GM21526 (cell line): ENCODE measurements around the gene DDI1.
"Not testable (repeated sequence)": the region's sequence is repeated elsewhere in the genome, so short reads cannot be mapped to it uniquely, and the experiment has no call there.

ENCODE experiments used
- ATAC-seq: cut with Tn5 transposase; IDR thresholded peaks from one replicate; pipeline ENCODE4 v1.9.1; 2021; ENCODE audit warnings: moderate library complexity; ENCODE audit not compliant: unreplicated experiment, low FRiP score

Gene DDI1

DNA sequence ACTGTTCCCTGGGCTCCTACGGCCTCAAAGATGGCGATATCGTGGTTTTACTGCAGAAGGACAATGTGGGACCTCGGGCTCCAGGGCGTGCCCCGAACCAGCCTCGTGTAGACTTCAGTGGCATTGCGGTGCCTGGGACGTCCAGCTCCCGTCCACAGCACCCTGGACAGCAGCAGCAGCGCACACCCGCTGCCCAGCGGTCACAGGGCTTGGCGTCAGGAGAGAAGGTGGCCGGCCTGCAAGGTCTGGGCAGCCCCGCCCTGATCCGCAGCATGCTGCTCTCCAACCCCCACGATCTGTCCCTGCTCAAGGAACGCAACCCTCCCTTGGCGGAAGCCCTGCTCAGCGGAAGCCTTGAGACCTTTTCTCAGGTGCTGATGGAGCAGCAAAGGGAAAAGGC lies 555 bp downstream of the DDI1 start:
- ATAC-seq: no peak

GRCh38 chr11:104041792-104042191 lies 5.4 kb downstream of the DDI1 start:
- no peak for ATAC-seq

- no peak for ATAC-seq
Observed at GRCh38 chr11:104043142-104043541, 6.7 kb downstream of the DDI1 start.

DNA sequence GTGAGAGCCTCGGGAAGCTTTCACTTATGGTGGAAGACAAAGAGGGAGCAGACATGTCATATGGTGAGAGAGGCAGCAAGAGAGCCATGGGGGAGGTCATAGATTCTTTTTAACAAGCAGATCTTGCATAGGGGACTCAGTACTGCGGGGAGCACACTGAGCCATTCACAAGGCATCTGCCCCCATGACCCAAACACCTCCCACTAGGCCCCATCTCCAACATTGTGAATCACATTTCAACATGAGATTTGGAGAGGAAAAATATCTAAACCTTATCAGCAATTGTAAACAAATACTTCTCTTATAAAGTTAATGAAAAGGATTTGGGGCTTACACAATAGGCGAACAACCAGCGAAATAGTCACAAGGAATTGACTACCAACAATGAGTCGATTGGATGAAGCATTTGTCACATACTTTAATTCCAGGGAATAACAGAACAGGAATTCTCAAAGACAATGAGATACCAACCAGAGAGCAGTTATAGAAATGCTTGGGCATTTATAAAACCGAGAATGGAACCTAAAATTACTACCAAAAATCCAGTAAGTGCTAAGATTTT lies 7.3 kb downstream of the DDI1 start:
- ATAC-seq: no peak

DNA sequence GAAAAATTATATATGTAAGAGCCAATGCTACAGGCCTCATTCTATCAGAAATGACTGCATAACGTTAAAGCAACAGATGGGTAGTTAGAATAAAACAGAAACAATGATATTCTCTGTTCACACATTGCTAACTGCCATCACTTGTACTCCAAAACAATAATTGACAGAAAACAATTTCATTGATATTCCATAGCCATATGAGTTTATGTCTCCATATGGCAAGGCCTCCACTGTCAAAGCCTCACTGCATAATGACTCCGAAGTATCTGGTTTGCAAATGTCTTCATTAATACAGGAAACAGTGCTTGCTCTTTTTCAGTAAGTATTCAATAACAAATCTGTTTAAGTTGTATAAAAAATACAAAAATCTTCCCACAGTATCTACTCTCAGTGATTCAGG lies 9.9 kb downstream of the DDI1 start:
- ATAC-seq: no peak

GRCh38 chr11:104046858-104047257 lies 10.4 kb downstream of the DDI1 start:
- ATAC-seq: not testable (repeated sequence)

DNA sequence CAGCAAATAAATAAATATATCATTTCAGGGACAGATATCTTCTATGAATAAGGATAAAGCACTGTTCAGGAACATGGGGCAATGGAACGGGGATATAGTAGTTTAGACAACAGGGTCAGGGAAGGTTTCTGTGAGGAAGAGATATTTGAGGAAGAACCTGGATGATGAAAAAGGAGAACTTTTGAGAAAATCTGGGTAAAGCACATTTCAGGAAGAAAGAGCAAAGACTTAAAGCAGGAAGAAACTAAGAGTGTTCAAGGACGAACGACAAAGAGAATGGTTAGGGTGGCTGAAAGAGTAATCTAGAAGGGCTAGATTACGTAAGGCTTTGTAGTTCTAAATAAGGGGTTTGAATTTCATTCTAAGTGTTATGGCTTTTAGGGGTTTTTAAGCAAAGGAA lies 12.7 kb downstream of the DDI1 start:
- no peak for ATAC-seq

DNA sequence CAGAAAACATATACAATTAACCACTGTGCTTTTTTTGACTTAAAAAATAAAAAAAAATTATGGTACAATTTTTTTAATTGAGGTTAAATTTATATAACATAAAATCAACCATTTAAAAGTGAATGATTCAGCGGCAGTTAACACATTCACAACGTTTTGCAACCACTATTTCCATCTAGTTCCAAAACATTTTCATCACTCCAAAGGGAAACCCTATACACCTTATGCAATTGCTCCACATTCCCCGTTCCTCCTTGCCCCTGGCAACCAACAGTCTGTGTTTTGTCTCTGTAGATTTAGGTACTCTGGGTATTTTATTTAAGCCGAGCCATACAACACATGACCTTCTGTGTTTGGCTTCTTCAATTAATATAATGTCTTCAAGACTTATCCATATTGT lies 15.3 kb downstream of the DDI1 start:
- no peak for ATAC-seq

DNA sequence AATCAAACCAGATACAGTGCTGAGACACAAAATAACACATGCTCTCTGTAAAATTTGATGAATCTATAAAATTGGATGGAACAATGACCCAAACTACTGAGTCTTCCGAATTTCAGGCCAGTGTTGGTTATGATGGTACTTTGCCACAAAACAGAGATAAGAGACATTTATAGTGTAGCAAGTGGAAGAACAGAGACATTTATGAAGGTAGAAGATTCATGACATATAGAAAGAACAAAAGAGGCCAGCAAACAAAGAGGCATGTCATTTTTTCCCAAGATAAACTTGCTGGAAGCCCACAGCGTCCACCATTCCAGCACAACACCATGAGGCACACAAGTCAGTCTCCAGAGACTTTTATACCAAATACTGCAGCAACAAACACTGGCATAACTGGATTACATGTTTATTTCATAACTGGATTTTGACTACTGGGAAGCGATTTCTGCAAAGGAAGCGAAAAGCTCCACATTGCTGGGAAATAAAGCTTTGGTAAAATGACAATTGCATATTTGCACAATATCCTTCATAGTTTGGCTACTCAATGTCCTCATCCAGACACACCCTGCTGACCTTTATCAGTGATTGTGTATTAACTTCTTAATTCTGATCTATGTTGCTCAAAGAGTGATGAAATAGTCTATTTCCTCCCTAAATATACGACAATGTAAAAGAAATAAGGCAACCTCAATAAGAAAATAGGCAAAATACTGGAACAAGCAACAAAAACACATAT lies 17.5 kb downstream of the DDI1 start:
- no peak for ATAC-seq

- ATAC-seq: no peak
Observed at GRCh38 chr11:104054911-104055529, 18.6 kb downstream of the DDI1 start.

- no peak for ATAC-seq
Observed at GRCh38 chr11:104055596-104055995, 19.2 kb downstream of the DDI1 start.

DNA sequence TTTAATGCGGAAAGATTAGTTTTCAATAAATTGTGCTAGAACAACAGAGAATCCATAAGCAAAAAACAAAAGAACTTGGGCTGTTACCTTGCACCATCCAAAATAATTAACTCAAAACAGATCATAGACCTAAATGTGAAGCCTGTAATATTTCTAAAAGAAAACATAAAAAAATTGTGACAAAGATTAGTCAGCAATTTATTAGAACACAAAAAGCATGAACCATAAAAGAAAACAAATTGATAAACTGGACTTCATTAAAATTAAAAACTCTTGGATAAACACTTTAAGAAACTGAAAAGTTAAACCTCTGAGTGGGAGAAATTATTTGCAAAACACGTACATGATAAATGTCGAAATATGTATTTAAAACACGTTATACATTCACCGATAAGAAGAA lies 21.5 kb downstream of the DDI1 start:
- ATAC-seq: no peak

DNA sequence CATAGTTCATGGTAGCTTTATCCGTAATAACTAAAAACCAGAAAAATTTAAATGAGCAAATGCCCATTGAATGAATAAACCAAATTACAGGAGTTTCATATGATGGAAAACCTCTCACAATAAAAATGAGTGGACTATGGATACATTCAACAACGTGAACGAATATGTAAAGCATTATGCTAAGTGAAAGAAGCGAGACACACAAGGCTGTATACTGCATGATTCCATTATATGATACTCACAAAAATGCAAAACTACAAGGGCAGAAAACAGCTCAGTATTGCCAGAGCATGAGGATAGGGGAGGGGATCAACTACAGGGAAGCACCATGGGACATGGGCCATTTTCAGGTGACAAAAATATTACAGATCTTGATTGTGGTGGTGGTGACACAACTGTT lies 22.2 kb downstream of the DDI1 start:
- no peak for ATAC-seq

GRCh38 chr11:104060004-104060794 lies 23.8 kb downstream of the DDI1 start:
- no peak for ATAC-seq

DNA sequence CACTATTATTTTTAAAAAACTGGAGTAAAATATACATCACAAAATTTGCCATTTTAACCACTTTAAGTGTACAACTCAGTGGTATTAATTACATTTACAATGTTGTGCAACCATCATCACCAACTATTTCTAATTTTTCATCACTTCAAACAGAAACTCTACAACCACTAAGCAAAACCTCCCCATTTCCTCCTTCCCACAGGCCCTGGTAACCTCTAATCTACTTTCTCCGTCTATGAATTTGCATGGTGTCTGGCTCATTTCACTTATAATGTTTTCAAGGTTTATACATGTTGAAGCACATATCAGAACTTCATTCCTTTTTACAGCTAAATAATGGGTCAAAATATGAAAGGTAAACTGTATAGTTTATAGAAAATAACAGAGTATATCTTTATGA lies 24.4 kb downstream of the DDI1 start:
- peak; percentile 74 for ATAC-seq

DNA sequence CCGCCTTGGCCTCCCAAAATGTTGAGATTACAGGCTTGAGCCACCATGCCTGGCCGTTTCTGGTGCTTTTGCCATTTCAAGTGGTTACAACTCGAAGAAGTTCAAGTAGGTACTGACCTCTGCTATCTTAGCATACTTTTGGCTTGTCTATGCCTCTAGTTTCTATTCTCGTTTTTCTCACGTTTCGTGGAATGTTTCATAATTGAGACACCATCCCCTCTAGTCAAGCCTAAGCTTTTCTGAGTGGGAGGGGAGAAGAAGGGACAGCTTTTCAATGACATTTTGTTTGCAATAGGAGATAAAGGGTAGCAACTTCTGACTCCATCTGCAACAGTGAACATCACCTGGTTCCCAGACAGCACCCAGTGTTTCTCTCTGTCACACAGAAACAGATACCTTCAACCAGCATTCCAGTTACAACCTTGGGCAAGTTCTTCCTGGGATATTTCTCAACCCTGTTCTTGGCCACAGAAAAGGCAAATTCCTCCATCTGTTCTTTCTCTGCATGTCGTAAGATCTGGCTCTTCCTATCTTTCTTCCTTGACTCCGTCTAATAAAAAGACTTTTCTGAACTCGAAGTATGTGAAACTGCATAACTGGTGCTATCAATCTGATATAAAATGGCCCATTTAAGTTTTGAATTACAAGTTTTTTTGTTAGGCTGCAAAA lies 25.5 kb downstream of the DDI1 start:
- no peak for ATAC-seq

DNA sequence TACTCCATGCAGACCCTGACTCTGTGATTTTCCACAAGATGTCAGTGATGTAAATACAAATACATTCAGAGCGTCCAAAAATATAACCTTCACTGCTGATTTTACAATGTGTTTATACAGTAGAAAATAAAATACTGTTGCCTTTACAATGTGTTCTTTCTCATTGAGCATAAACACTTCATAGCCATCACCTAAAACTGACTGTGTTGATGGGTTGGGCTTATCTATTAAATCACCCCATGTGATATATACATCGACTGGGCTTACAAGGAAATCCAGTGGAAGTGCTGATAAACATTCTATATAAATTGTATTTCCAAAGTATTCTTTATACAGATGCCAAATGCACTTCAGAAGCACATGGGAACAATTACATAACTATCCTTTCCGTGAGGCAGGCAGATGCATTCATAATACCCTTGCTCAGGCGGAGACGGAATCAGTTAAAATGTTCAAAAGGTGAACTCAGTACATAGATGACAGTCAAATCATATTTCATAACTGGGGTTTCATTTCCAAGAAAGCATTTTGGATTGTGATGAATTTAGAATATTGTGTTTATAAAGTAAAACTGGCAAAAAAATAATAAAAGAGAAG lies 27.7 kb downstream of the DDI1 start:
- no peak for ATAC-seq

DNA sequence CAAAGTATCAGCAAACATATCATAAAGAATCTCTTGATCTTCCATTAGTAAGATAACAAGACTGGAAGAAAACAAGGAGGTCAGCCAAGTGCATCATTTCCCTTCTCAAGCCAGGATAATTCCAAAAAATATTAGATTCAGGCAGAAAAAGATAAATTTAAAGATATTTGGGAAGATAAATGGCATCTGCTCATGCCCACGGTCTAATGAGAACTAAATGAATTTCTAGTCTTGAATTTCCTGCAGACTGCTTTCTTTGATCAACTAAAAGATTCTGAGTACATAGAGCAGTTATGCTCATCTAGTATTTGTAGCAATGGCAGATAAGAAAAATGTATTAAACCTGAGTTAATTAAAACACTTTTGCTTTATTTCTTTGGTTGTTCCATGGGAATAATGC lies 31.1 kb downstream of the DDI1 start:
- no peak for ATAC-seq

DNA sequence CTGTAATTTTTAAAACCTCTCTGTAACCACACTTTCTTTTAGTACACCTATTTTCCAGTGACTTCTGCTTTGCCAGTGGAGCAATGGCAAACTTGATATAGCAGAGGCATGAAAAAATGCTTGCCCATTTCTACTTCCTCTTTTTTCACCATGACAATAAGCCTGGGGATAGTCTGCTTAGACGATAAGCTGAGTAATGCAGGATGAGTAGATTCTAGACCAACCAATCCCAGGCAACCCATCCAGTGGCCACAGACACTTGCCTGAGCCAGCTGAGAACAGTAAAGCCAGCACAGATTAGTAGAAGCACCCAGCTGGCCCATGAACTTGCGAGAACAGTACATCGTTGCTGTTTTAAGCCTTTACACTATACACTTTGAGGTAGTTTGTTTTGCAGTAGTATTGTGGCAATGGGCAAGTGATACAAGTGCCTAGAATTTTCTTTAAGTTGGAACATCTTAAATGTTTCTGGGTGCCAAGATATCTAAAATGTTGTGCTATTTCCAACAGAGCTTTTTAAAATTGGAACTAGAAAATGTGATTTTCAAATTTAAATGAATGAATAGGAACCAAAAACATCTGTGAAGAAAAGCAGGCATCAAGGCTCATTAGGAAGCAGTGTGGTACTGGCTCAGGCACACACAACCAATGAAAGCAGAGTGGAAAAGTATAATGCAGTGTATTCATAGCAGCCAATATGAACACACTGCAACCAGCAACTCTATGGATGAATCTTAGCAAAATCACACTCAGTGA lies 37.7 kb downstream of the DDI1 start:
- peak; percentile 83 for ATAC-seq

GRCh38 chr11:104075091-104075490 lies 38.7 kb downstream of the DDI1 start:
- no peak for ATAC-seq
